OCI-LY1 (cell line): Measurements from ENCODE around the gene SPPL3.
"Not testable (repeated sequence)": the region's sequence is repeated elsewhere in the genome, so short reads cannot be mapped to it uniquely, and the experiment has no call there.

ENCODE experiments used
- H2AFZ ChIP-seq: fragments of 200-600 bp; sonication (generic), shearing (Covaris generic); 2 replicates; pipeline ENCODE4 v1.6.0; 2014; ENCODE audit warnings: antibody characterized with exemption, mild to moderate bottlenecking, low read length
- H3F3A ChIP-seq: fragments of 200-600 bp; sonication (generic), shearing (Covaris generic); 2 replicates; pipeline ENCODE4 v1.6.0; 2014; ENCODE audit warnings: mild to moderate bottlenecking, antibody characterized with exemption, low read length, moderate library complexity; ENCODE audit not compliant: insufficient read depth
- H3K27ac ChIP-seq: fragments of 200-600 bp; sonication (generic); 2 replicates; pipeline ENCODE4 v1.5.1; 2014; ENCODE audit warnings: low read length, mixed run types, mild to moderate bottlenecking, low read depth; ENCODE audit not compliant: poor library complexity, severe bottlenecking
- H3K27me3 ChIP-seq: fragments of 200-600 bp; sonication (generic); 2 replicates; pipeline ENCODE4 v1.6.0; 2014; ENCODE audit warnings: antibody characterized with exemption, mild to moderate bottlenecking, low read length, moderate library complexity; ENCODE audit not compliant: insufficient read depth
- H3K36me3 ChIP-seq: fragments of 200-600 bp; sonication (generic); 2 replicates; pipeline ENCODE4 v1.6.1; 2014; ENCODE audit warnings: mild to moderate bottlenecking, antibody characterized with exemption, low read length, moderate library complexity, mixed read lengths; ENCODE audit not compliant: insufficient read depth
- H3K4me1 ChIP-seq: fragments of 200-600 bp; sonication (generic); 2 replicates; pipeline ENCODE4 v1.5.1; 2014; ENCODE audit warnings: mild to moderate bottlenecking, low read length, moderate library complexity; ENCODE audit not compliant: insufficient read depth, severe bottlenecking
- H3K4me2 ChIP-seq: fragments of 200-600 bp; sonication (generic), shearing (Covaris generic); 2 replicates; pipeline ENCODE4 v1.6.1; 2014; ENCODE audit warnings: low read length
- H3K4me3 ChIP-seq: fragments of 200-600 bp; sonication (generic); 2 replicates; pipeline ENCODE4 v1.5.1; 2014; ENCODE audit warnings: low read length, low read depth, mild to moderate bottlenecking, mixed read lengths; ENCODE audit not compliant: poor library complexity, severe bottlenecking
- H3K79me2 ChIP-seq: fragments of 200-600 bp; shearing (Covaris generic); 2 replicates; pipeline ENCODE4 v1.6.1; 2016; ENCODE audit warnings: mixed run types, low read length, mixed read lengths; ENCODE audit not compliant: insufficient read depth
- H3K9ac ChIP-seq: fragments of 200-600 bp; sonication (generic), shearing (Covaris generic); 2 replicates; pipeline ENCODE4 v1.6.1; 2014; ENCODE audit warnings: mild to moderate bottlenecking, low read length, mixed read lengths
- H3K9me2 ChIP-seq: fragments of 200-600 bp; sonication (generic), shearing (Covaris generic); 2 replicates; pipeline ENCODE4 v1.6.1; 2014; ENCODE audit warnings: low read depth, mild to moderate bottlenecking, low read length, mixed read lengths
- H3K9me3 ChIP-seq: fragments of 200-600 bp; shearing (Covaris generic); 2 replicates; pipeline ENCODE4 v1.6.1; 2014; ENCODE audit warnings: low read length, mixed read lengths
- H4K20me1 ChIP-seq: fragments of 200-600 bp; sonication (generic), shearing (Covaris generic); 2 replicates; pipeline ENCODE4 v1.6.0; 2016; ENCODE audit warnings: mild to moderate bottlenecking, low read length; ENCODE audit not compliant: insufficient read depth
- CTCF ChIP-seq: fragments of 200-600 bp; sonication (generic), shearing (Covaris generic); IDR thresholded peaks from 2 replicates; pipeline ENCODE4 v1.5.1; 2017; ENCODE audit warnings: mild to moderate bottlenecking, antibody characterized with exemption, low read length, moderate library complexity, mixed read lengths
- EZH2 ChIP-seq: fragments of 200-600 bp; sonication (generic), shearing (Covaris generic); IDR thresholded peaks from 2 replicates; pipeline ENCODE4 v1.8.0; 2017; ENCODE audit warnings: borderline replicate concordance, mixed run types, mild to moderate bottlenecking, antibody characterized with exemption, low read length, moderate library complexity, mixed read lengths

Gene SPPL3

GRCh38 chr12:120733574-120733973, 170.6 kb downstream of the SPPL3 start:
- Histone ChIP-seq H3K27ac (no peak overlapping the region), H3K4me2 (no peak overlapping the region), H4K20me1 (no peaks in the 10 kb centered on the region), H3K27me3 (no peaks in the 10 kb centered on the region), H3K9ac (no peak overlapping the region), H3K4me1 (no peaks in the 10 kb centered on the region), H3F3A (no peaks in the 10 kb centered on the region), H3K79me2 (no peaks in the 10 kb centered on the region), H3K4me3 (no peak overlapping the region), H3K36me3 (peaks cover 13% of the 10 kb centered on the region), H3K9me2 (no peaks in the 10 kb centered on the region), H2AFZ (no peak overlapping the region), H3K9me3 (no peaks in the 10 kb centered on the region)
- TF ChIP-seq CTCF (no peak), EZH2 (no peak)

GRCh38 chr12:120732198-120732597, 172.0 kb downstream of the SPPL3 start:
- H2AFZ ChIP-seq, H4K20me1 ChIP-seq, H3K27ac ChIP-seq, H3K4me2 ChIP-seq, H3F3A ChIP-seq, H3K9me2 ChIP-seq, H3K4me1 ChIP-seq, H3K27me3 ChIP-seq, H3K79me2 ChIP-seq, H3K9ac ChIP-seq, H3K9me3 ChIP-seq, H3K4me3 ChIP-seq: not testable (repeated sequence)
- H3K36me3 ChIP-seq: peaks cover 13% of the 10 kb centered on the region

- H3K9ac ChIP-seq: no peak overlapping the region
- H3K4me3 ChIP-seq: no peak overlapping the region
- no peaks in the 10 kb centered on the region for H3K27me3 ChIP-seq
- peaks cover 21% of the 10 kb centered on the region for H3K4me1 ChIP-seq
- H3K4me2 ChIP-seq: no peak overlapping the region; the same call in 1 of the 2 replicates
- no peaks in the 10 kb centered on the region for H3F3A ChIP-seq
- H4K20me1 ChIP-seq: no peaks in the 10 kb centered on the region
- H3K9me3 ChIP-seq: no peaks in the 10 kb centered on the region
- H2AFZ ChIP-seq: no peak overlapping the region
- peaks cover 40% of the 10 kb centered on the region for H3K36me3 ChIP-seq
- no peaks in the 10 kb centered on the region for H3K79me2 ChIP-seq
- H3K9me2 ChIP-seq: no peaks in the 10 kb centered on the region
- TF ChIP-seq CTCF (no peak), EZH2 (no peak)
- no peak overlapping the region for H3K27ac ChIP-seq
These were observed 177.2 kb downstream of the SPPL3 start for GRCh38 chr12:120726961-120727360.

GRCh38 chr12:120726510-120726793, 177.7 kb downstream of the SPPL3 start:
- H3K27me3 ChIP-seq: no peaks in the 10 kb centered on the region
- H3K9me2 ChIP-seq: no peaks in the 10 kb centered on the region
- no peak overlapping the region for H2AFZ ChIP-seq
- no peak for TF ChIP-seq EZH2
- TF ChIP-seq CTCF: no peak
- peaks cover 45% of the 10 kb centered on the region for H3K36me3 ChIP-seq
- peak overlapping the region; percentile 85 for H3K9ac ChIP-seq
- no peaks in the 10 kb centered on the region for H3F3A ChIP-seq
- no peaks in the 10 kb centered on the region for H4K20me1 ChIP-seq
- peaks cover 27% of the 10 kb centered on the region for H3K4me1 ChIP-seq
- peak overlapping the region; percentile 82 for H3K4me3 ChIP-seq
- H3K79me2 ChIP-seq: no peaks in the 10 kb centered on the region
- no peak overlapping the region for H3K27ac ChIP-seq
- H3K9me3 ChIP-seq: no peaks in the 10 kb centered on the region
- H3K4me2 ChIP-seq: peak overlapping the region; percentile 100
